ENCODE results near the gene MRPL45.

DNA sequence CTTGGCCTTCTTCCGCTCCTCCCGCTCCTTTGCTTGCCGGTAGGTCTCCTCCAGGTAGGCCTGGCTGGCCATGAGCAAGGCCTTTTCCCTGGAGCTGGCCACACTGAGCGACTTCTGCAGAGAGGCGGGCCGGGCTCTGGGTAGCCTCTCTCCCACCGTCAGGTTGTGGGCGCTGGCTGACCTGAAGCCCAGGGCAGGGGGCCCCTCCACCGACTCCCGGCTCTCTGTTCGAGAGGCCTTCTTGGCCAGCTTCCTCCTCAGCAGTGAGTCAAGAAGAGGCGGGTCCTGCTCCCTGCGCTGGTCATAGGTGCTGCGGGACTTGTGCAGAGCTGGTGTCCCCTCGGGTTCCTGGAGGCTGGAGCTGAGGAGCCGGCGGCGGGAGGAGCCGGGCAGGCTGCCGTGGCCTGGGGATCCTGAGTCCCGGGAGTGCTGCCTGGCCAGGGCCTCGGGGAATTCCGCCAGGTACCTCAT lies 34.0 kb downstream of the MRPL45 start:
- TF ChIP-seq POLR2A (IDR thresholded peaks at IDR 0.05) (no peak), POLR2AphosphoS5 (IDR thresholded peaks at IDR 0.05) (no peak)
- TF ChIP-seq, protein P1, sequence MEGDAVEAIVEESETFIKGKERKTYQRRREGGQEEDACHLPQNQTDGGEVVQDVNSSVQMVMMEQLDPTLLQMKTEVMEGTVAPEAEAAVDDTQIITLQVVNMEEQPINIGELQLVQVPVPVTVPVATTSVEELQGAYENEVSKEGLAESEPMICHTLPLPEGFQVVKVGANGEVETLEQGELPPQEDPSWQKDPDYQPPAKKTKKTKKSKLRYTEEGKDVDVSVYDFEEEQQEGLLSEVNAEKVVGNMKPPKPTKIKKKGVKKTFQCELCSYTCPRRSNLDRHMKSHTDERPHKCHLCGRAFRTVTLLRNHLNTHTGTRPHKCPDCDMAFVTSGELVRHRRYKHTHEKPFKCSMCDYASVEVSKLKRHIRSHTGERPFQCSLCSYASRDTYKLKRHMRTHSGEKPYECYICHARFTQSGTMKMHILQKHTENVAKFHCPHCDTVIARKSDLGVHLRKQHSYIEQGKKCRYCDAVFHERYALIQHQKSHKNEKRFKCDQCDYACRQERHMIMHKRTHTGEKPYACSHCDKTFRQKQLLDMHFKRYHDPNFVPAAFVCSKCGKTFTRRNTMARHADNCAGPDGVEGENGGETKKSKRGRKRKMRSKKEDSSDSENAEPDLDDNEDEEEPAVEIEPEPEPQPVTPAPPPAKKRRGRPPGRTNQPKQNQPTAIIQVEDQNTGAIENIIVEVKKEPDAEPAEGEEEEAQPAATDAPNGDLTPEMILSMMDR (IDR thresholded peaks at IDR 0.05), result no peak

Data from breast epithelium (tissue), 3 donors.